HepG2 (cell line): ENCODE measurements around the gene PRKRIP1. TPM values are rescaled to one million over a fixed set of nuclear protein-coding genes. Genes with fewer than 3 reads are reported as not detected.
A peak's percentile ranks its signal among the peaks of the same experiment; 100 is the strongest.

Experiments
- ATAC-seq: fragments of 200-7000 bp; cut with Tn5 transposase; 3 replicates; pipeline ENCODE4 v1.9.1; 2020; ENCODE audit warnings: mild to moderate bottlenecking, moderate library complexity
- BruUV-seq: library from RNA; stranded (reverse); fragments of 400-500 nt; replicated peaks from 2 replicates; lab custom pipeline; 2021; lab: Mats Ljungman, UMichigan
- CTCF ChIA-PET: fragments of 300-600 bp; formaldehyde crosslinking; extraction: SDS; loops from one replicate; lab custom pipeline; 2021; ENCODE audit warnings: low total read pairs, inconsistent platforms, low intra/inter-chr PET ratio; lab: Yijun Ruan, JAX
- POLR2A ChIA-PET: fragments of 350-600 bp; sonication (Branson Sonifier 250); formaldehyde crosslinking; loops from one replicate; lab custom pipeline; 2020; ENCODE audit warnings: antibody characterized with exemption, inconsistent platforms; lab: Yijun Ruan, JAX
- DNase-seq: peaks from one replicate; pipeline ENCODE4 v3.0.0-alpha.2; 2015; ENCODE audit warnings: low spot score
- FAIRE-seq: peaks from 3 replicates; lab custom pipeline; 2011; peaks lifted over from hg19 to GRCh38; lab: Jason Lieb, UNC
- H2AFZ ChIP-seq: one replicate; pipeline ENCODE4 v1.6.1; 2011; ENCODE audit warnings: low read length, inconsistent platforms
- H3K27ac ChIP-seq: fragments of 300-600 bp; 3 replicates; pipeline ENCODE4 v1.8.0; 2011; ENCODE audit warnings: mixed run types, mild to moderate bottlenecking, mixed read lengths, low read length, inconsistent platforms; ENCODE audit not compliant: insufficient read depth; ENCODE audit errors: extremely low read length
- H3K27me3 ChIP-seq, 2 experiments: fragments of 200-600 bp in 1 of 2; 2 replicates in 1 of 2; 3 replicates in 1 of 2; pipeline versions ENCODE4 v1.6.0 to v1.8.0; 2011; ENCODE audit warnings: low read length in 2 of 2, mild to moderate bottlenecking in 2 of 2, moderate library complexity in 2 of 2, inconsistent platforms in 1 of 2; ENCODE audit not compliant: insufficient read depth in 2 of 2, control insufficient read depth in 1 of 2
- H3K36me3 ChIP-seq, 2 experiments: fragments of 200-600 bp in 1 of 2; replicated peaks in 1 of 2; 2 replicates in 1 of 2; 3 replicates in 1 of 2; pipeline versions ENCODE4 v1.5.1 to v1.8.0; 2011; ENCODE audit warnings: low read length in 2 of 2, inconsistent platforms in 1 of 2; ENCODE audit not compliant: insufficient read depth in 2 of 2, control insufficient read depth in 1 of 2
- H3K4me1 ChIP-seq: 2 replicates; pipeline ENCODE4 v1.5.1; 2012; ENCODE audit warnings: low read length, inconsistent platforms; ENCODE audit not compliant: insufficient read depth
- H3K4me2 ChIP-seq: 2 replicates; pipeline ENCODE4 v1.6.0; 2011; ENCODE audit warnings: low read depth, low read length, inconsistent platforms
- H3K4me3 ChIP-seq, 3 experiments: fragments of 200-600 bp in 1 of 3; sonication (generic), shearing (Covaris generic) in 1 of 3; replicated peaks in 1 of 3; 2 replicates each; pipeline ENCODE4 v1.5.1; 2011 to 2016; ENCODE audit warnings: low read length in 3 of 3, inconsistent platforms in 2 of 3, low read depth in 2 of 3, mild to moderate bottlenecking in 2 of 3, control low read depth in 1 of 3, mixed read lengths in 1 of 3; ENCODE audit not compliant: insufficient read depth in 1 of 3
- H3K79me2 ChIP-seq: one replicate; pipeline ENCODE4 v1.6.1; 2011; ENCODE audit warnings: low read length, inconsistent platforms; ENCODE audit not compliant: insufficient read depth
- H3K9ac ChIP-seq: 2 replicates; pipeline ENCODE4 v1.6.0; 2011; ENCODE audit warnings: mild to moderate bottlenecking, low read depth, low read length, inconsistent platforms; ENCODE audit not compliant: insufficient read depth
- H3K9me3 ChIP-seq: 2 replicates; pipeline ENCODE4 v1.5.1; 2012; ENCODE audit warnings: mild to moderate bottlenecking, low read length
- H4K20me1 ChIP-seq: 2 replicates; pipeline ENCODE4 v1.6.0; 2011; ENCODE audit warnings: inconsistent platforms, mild to moderate bottlenecking, low read length, moderate library complexity; ENCODE audit not compliant: insufficient read depth
- ARID5B ChIP-seq: IDR thresholded peaks from 2 replicates; pipeline ENCODE4 v1.4.0; 2020; ENCODE audit warnings: mild to moderate bottlenecking, missing genetic modification reagents
- CTCF ChIP-seq: sonication (generic); formaldehyde crosslinking; IDR thresholded peaks from 2 replicates; pipeline ENCODE4 v1.5.0; 2020; ENCODE audit warnings: mild to moderate bottlenecking, missing genetic modification reagents, moderate library complexity
- DRAP1 ChIP-seq: IDR thresholded peaks from 2 replicates; pipeline ENCODE4 v1.6.1; 2016; ENCODE audit warnings: missing genetic modification reagents, missing compliant biosample characterization
- MAZ ChIP-seq, 2 experiments: sonication (generic) in 1 of 2; formaldehyde crosslinking in 1 of 2; IDR thresholded peaks; 2 replicates each; pipeline versions ENCODE4 v1.5.0 to v1.6.1; 2012 to 2020; ENCODE audit warnings: low read depth in 2 of 2, mild to moderate bottlenecking in 2 of 2, borderline replicate concordance in 1 of 2, improper control_type of control experiment in 1 of 2, low read length in 1 of 2, missing genetic modification reagents in 1 of 2, moderate library complexity in 1 of 2
- PITX1 ChIP-seq: sonication (generic); formaldehyde crosslinking; IDR thresholded peaks from 2 replicates; pipeline ENCODE4 v1.5.1; 2020; ENCODE audit warnings: mild to moderate bottlenecking, missing genetic modification reagents
- ZBED4 ChIP-seq: sonication (generic); formaldehyde crosslinking; IDR thresholded peaks from 2 replicates; pipeline ENCODE4 v1.4.0; 2020; ENCODE audit warnings: missing genetic modification reagents, borderline replicate concordance
- ZBTB7B ChIP-seq: sonication (generic); formaldehyde crosslinking; IDR thresholded peaks from 2 replicates; pipeline ENCODE4 v1.4.0; 2020; ENCODE audit warnings: missing genetic modification reagents
- ZNF333 ChIP-seq: sonication (generic); formaldehyde crosslinking; IDR thresholded peaks from 2 replicates; pipeline ENCODE4 v1.4.0; 2020; ENCODE audit warnings: mild to moderate bottlenecking, missing genetic modification reagents, borderline replicate concordance
- WGBS: methylation state at CpG from one replicate; pipeline ENCODE4 v1.1.6; 2017; ENCODE audit warnings: low lambda C conversion rate; 5-methylcytosine and 5-hydroxymethylcytosine counted together
- in situ Hi-C: cut with HindIII; loops from 2 replicates; pipeline ENCODE4 v1.10.0; 2017; ENCODE audit warnings: low pct_unique_long_range_greater_than_20kb; ENCODE audit not compliant: extremely low pct_ligation_motif_present
- intact Hi-C: fragments of 100-400 bp; cut with micrococcal nuclease; formaldehyde crosslinking; loops from one replicate; pipeline ENCODE4 v1.10.0; 2022; ENCODE audit not compliant: unreplicated experiment
- polyA plus RNA-seq, 8 experiments: library from polyadenylated mRNA; depleted of rRNA in 3 of 8; stranded (reverse) in 7 of 8; unstranded in 1 of 8; fragments of >200 nt; fragmentation: Illumina TruSeq in 4 of 8; extraction: Trizol in 4 of 8; gene quantifications; 2 replicates each; pipeline versions ENCODE4 v1.2.1 to v1.2.3, GENCODE V29; 2011 to 2016; ENCODE audit warnings: low read depth in 4 of 8, missing spikeins in 1 of 8, mixed read lengths in 1 of 8; ENCODE audit not compliant: insufficient read depth in 1 of 8
- total RNA-seq, 5 experiments: library from RNA; depleted of rRNA; stranded (reverse); fragments of >200 nt; fragmentation: Illumina TruSeq; extraction: Trizol; gene quantifications; 2 replicates each; pipeline ENCODE4 v1.2.3, GENCODE V29; 2016; ENCODE audit warnings: low read depth in 1 of 5

PRKRIP1 gene
- total and polyA plus RNA-seq, 2 of the 13 experiments (the other 11 are each of a cell fraction or from before 2014, with no cell fraction given), result 13.2 to 16.8 TPM

- TF ChIP-seq ARID5B (CRISPR knock-in tag), result no peak
These were observed 36.5 kb downstream of the PRKRIP1 start (continued) for GRCh38 chr7:102432442-102433218.

GRCh38 chr7:102433219-102434038, 37.3 kb downstream of the PRKRIP1 start, which contains the start of gene ORAI2:
ORAI2 (plus strand) TSS chr7:102433575; CDS start chr7:102438957, 5,382 bp downstream.
- ATAC-seq, result peak; percentile 25
- no peak for DNase-seq
- Histone ChIP-seq H4K20me1 (no peaks in the 10 kb centered on the region), H3K4me2 (peak within 1 kb of the TSS; percentile 82), H3K36me3 (no peaks in the 10 kb centered on the region), H3K9me3 (no peaks in the 10 kb centered on the region), H3K4me3 (peak within 1 kb of the TSS; percentile 71 to 81 (median 75)), H3K27ac (no peak within 1 kb of the TSS), H3K9ac (peak within 1 kb of the TSS; percentile 64; the same call in 1 of the 2 replicates), H2AFZ (no peak within 1 kb of the TSS), H3K27me3 (no peaks in the 10 kb centered on the region), H3K4me1 (peaks cover 35% of the 10 kb centered on the region), H3K79me2 (no peaks in the 10 kb centered on the region)
- FAIRE-seq, result no peak
- no TSS peak for BruUV-seq
- in situ Hi-C loops, result no loop called here
- ChIA-PET CTCF (no interaction called here), POLR2A (no interaction called here)
- intact Hi-C loops, result no loop called here
- 0% methylated on average over 1 of the region's 90 CpGs for WGBS
- TF ChIP-seq ZNF333 (CRISPR knock-in tag) (no peak), ZBTB7B (no peak), ZBED4 (CRISPR knock-in tag) (0 out of 2 replicates have a peak, but pooled peaks have one; percentile 22), MAZ (IDR thresholded peaks at IDR 0.05; ENCODE audit: borderline replicate concordance, low read depth, low read length) (no peak), MAZ (CRISPR knock-in tag; IDR thresholded peaks at IDR 0.05; ENCODE audit: low read depth) (peak; percentile 45; the same call in 1 of the 2 replicates), PITX1 (no peak), DRAP1 (no peak), CTCF (0 out of 2 replicates have a peak, but pooled peaks have one; percentile 3)
